Heart left ventricle (tissue), 13 donors: Measurements from ENCODE around the gene DHDDS.

Experiments used
- POLR2A ChIP-seq, 2 donors: fragments of 450-650 bp; IDR thresholded peaks; one replicate each; pipeline ENCODE4 v1.6.1; 2017; ENCODE audit warnings: antibody characterized with exemption in 2 of 2, mild to moderate bottlenecking in 2 of 2, moderate library complexity in 2 of 2
- TF ChIP-seq, protein P1 (sequence below), 12 donors: fragments of 200-600 bp; sonication (generic) in 4 of 12; IDR thresholded peaks; one replicate each; pipeline versions ENCODE4 v1.5.0 to v1.8.0; 2018 to 2022; ENCODE audit warnings: antibody characterized with exemption in 12 of 12, mild to moderate bottlenecking in 5 of 12
- donor health status: ischemic (EF 13 %, LVEDD 7.1; RV severe dilation, severe dysfunction).
- donor health status: DM: no; HTN: yes; CAD: no.
- donor health status: DM: no; HTN: no; CAD: no.
- donor health status: ischemic (EF 25% LVEDD 6.9; RV normal size, moderate dysfunction).
- donor health status: ischemic (EF 25% LVEDD 5.7; RV mildly dilated, moderate dysfunction).
- donor health status: ischemic (EF 35%, LVEDD 5.7; RV mildly dilated, moderate dysfunction).
- donor health status: nonischemic (EF 11% LVEDD 7.7; RV severe dilation, severe dysfunction).
- donor health status: DM: yes; HTN: yes; CAD: no.
- donor health status: PGD.
- donor health status: ischemic (EF 29% LVEDD 5.4; RV normal size, mild dysfunction).
- donor health status: nonischemic (EF 23%, LVEDD 6.1; RV moderate dilation, normal function).

DNA sequence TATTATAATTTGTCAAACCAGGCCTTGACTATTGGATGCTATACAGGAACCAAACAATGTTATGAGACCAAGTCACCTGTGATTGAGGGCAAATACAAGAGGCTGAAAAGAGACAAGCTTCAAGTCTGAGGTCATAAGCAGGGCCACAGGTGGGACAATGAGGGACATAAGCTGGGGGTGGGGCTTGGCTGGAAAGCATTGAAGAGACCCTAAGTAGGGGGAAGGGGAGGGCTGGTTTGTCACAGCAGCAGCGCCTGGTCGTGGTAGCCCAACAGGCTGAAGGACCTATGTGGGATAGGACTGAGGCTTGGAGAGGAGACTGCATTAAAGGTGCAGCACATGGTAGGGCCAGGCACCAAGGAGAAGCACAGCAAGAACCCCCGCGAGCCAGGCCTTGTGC is 58.0 kb downstream of the DHDDS start:
- TF ChIP-seq, protein P1, sequence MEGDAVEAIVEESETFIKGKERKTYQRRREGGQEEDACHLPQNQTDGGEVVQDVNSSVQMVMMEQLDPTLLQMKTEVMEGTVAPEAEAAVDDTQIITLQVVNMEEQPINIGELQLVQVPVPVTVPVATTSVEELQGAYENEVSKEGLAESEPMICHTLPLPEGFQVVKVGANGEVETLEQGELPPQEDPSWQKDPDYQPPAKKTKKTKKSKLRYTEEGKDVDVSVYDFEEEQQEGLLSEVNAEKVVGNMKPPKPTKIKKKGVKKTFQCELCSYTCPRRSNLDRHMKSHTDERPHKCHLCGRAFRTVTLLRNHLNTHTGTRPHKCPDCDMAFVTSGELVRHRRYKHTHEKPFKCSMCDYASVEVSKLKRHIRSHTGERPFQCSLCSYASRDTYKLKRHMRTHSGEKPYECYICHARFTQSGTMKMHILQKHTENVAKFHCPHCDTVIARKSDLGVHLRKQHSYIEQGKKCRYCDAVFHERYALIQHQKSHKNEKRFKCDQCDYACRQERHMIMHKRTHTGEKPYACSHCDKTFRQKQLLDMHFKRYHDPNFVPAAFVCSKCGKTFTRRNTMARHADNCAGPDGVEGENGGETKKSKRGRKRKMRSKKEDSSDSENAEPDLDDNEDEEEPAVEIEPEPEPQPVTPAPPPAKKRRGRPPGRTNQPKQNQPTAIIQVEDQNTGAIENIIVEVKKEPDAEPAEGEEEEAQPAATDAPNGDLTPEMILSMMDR (IDR thresholded peaks at IDR 0.05) = no peak
- no peak for TF ChIP-seq POLR2A (IDR thresholded peaks at IDR 0.05)
